BJ (cell line): ENCODE data around the gene TGOLN2. TPM values are rescaled to one million over a fixed set of nuclear protein-coding genes. Genes with fewer than 3 reads are reported as not detected.

Experiments
- CTCF ChIA-PET: fragments of 350-600 bp; formaldehyde crosslinking; extraction: SDS; loops from one replicate; lab custom pipeline; 2021; ENCODE audit warnings: antibody characterized with exemption, inconsistent platforms; lab: Yijun Ruan, JAX
- POLR2A ChIA-PET: fragments of 300-600 bp; sonication (Branson Sonifier 250); formaldehyde crosslinking; extraction: SDS; loops from one replicate; lab custom pipeline; 2021; ENCODE audit warnings: antibody characterized with exemption; lab: Charles Lee
- DNase-seq: peaks from one replicate; pipeline ENCODE4 v3.0.0-alpha.2; 2011; ENCODE audit warnings: low read depth
- H3K27me3 ChIP-seq: 2 replicates; pipeline ENCODE4 v1.6.0; 2011; ENCODE audit warnings: low read length; ENCODE audit not compliant: control insufficient read depth, insufficient read depth
- H3K36me3 ChIP-seq: 2 replicates; pipeline ENCODE4 v1.5.1; 2011; ENCODE audit warnings: low read length; ENCODE audit not compliant: control insufficient read depth, insufficient read depth
- H3K4me3 ChIP-seq: 2 replicates; pipeline ENCODE4 v1.5.1; 2011; ENCODE audit warnings: low read depth, mild to moderate bottlenecking, control low read depth, low read length
- polyA plus RNA-seq: library from polyadenylated mRNA; depleted of rRNA; stranded (reverse); fragments of >200 nt; gene quantifications from 2 replicates; pipeline ENCODE4 v1.2.3, GENCODE V29; 2011
- TF ChIP-seq, protein P1 (sequence below): IDR thresholded peaks from 2 replicates; pipeline ENCODE4 v1.5.1; 2011; ENCODE audit warnings: low read depth, mild to moderate bottlenecking, control low read depth, inconsistent platforms, low read length, moderate library complexity; ENCODE audit not compliant: insufficient read depth

TGOLN2 gene
- polyA plus RNA-seq, 1 experiment, result 132 TPM

DNA sequence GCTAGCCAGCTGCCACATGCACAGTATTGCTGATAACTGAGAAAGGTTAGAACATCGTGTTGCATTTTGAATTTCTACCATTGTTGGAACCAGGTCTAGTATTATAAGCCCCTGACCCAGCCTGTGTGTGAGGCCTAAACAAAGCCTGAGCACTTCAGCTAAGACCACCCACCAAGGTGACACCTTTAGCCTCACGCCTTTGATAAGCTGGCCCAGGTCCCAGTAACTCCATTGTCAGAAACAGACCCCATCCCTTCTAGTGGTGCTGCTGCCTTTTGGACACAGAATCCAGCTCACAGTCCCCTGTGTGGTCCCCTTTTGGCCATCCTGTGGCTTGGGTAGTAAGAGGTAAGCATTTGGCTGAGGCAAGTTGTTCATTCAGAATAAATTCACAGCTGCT lies 28.4 kb upstream of the TGOLN2 start:
- Histone ChIP-seq H3K27me3 (no peaks in the 10 kb centered on the region), H3K36me3 (peaks cover 5% of the 10 kb centered on the region), H3K4me3 (no peak overlapping the region)
- CTCF ChIA-PET, result interaction anchor here (0.9 to 3.1 kb wide), 2 partner anchors 33 to 195 kb away, joined by 3 to 11 read pairs; no protein-coding TSS in a partner anchor
- TF ChIP-seq, protein P1, sequence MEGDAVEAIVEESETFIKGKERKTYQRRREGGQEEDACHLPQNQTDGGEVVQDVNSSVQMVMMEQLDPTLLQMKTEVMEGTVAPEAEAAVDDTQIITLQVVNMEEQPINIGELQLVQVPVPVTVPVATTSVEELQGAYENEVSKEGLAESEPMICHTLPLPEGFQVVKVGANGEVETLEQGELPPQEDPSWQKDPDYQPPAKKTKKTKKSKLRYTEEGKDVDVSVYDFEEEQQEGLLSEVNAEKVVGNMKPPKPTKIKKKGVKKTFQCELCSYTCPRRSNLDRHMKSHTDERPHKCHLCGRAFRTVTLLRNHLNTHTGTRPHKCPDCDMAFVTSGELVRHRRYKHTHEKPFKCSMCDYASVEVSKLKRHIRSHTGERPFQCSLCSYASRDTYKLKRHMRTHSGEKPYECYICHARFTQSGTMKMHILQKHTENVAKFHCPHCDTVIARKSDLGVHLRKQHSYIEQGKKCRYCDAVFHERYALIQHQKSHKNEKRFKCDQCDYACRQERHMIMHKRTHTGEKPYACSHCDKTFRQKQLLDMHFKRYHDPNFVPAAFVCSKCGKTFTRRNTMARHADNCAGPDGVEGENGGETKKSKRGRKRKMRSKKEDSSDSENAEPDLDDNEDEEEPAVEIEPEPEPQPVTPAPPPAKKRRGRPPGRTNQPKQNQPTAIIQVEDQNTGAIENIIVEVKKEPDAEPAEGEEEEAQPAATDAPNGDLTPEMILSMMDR, result no peak
- no peak for DNase-seq
- POLR2A ChIA-PET, result interaction anchor here (0.6 kb wide), 1 partner anchor 16 kb away, joined by 3 read pairs; no protein-coding TSS in a partner anchor

DNA sequence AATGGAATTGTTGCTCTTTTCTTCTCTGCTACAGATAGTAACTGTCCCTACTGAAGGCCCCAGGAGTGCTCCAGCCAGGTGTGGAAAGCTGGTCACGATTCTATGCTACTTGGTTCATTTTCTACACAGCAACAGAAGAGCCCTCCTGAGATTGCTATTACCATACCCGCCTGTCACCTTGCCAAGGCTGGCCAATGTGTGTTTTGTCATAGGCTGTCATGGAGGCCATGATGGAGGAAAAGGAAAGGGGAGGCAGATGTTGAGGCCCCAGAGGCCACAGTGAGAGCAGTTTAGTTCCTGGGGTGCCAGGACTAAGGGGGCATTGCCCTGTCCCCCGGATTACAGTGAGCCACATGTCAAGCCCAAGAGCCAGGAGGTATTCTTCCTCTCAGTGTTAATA lies 27.7 kb upstream of the TGOLN2 start:
- POLR2A ChIA-PET, result interaction anchor here (0.6 kb wide), 1 partner anchor 16 kb away, joined by 3 read pairs; no protein-coding TSS in a partner anchor
- Histone ChIP-seq H3K36me3 (peaks cover 7% of the 10 kb centered on the region), H3K4me3 (peak overlapping the region; percentile 82), H3K27me3 (no peaks in the 10 kb centered on the region)
- CTCF ChIA-PET, result interaction anchor here (1.3 to 3.1 kb wide), 2 partner anchors 33 to 196 kb away, joined by 3 to 11 read pairs; no protein-coding TSS in a partner anchor
- no peak for DNase-seq
- TF ChIP-seq, protein P1, result no peak

DNA sequence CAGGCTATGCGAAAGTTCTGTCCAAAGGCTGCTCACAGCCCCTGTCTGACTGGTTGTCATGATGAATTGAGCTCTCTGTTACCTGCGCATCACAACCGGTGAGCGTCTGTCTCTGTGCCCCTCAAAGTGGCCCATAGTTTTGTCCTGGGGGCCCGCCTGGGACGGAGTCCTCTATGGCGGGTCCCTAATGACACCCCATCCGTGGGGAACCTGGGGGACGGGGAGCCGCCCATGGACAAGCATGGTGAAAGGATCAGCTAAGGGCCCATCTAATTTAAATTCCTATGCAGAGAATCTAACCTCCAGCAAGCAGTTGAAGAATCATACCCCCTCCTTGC lies 27.3 kb upstream of the TGOLN2 start:
- TF ChIP-seq, protein P1, result no peak
- DNase-seq, result no peak
- POLR2A ChIA-PET, result no interaction called here
- Histone ChIP-seq H3K4me3 (peak overlapping the region; percentile 82), H3K27me3 (no peaks in the 10 kb centered on the region), H3K36me3 (peaks cover 10% of the 10 kb centered on the region)
- CTCF ChIA-PET, result interaction anchor here (1.2 to 3.1 kb wide), 3 partner anchors 11 to 196 kb away, joined by 3 to 11 read pairs (median 4); no protein-coding TSS in a partner anchor

DNA sequence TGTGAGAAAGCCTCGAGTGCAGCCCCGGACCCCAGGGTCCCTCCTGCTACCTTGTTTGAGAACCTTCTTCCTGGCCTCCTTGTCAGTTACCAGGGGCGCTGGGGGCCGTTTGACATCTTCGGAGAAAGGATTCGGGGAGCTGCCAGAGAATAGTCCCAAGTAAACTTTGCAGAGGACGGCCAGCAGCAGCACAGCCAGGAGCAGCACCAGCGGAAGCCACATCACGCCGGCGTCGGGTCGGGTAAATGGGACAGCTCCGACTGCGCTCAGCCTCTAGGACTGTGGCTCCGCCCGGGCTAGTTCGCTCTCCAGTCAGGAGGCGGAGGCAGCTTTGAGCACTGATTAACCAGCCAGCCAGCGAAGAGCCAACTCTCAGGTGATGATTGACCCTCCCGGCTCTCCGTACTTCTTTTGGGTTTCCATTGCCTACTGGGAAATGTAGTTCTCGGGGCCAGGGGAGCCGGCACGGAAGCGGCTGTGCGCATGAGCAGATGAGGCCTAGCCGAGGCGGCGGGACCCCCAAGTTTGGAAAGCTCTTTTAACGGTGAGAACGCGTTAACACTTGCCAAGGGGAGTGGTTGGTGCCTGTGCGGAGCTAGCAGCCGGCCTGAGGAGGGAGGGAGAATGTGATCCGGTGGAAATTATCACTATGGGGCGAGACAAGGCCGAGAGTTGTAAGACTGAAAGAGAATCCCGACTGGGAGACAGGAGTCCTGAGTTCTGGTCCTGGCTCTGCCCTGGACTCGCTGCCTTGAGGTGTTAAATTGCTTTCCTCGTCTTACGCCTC lies 26.7 kb upstream of the TGOLN2 start, which contains the start of the genes ELMOD3 and RETSAT:
ELMOD3 (plus strand) TSS at position 484 of the 787 bp plus-strand sequence. CDS start 2,430 bp downstream, outside the sequence.
RETSAT (minus strand) TSS at position 243 of the 787 bp plus-strand sequence; CDS start at position 222, 21 bp downstream.
- Histone ChIP-seq H3K36me3 (peaks cover 14% of the 10 kb centered on the region), H3K27me3 (no peaks in the 10 kb centered on the region), H3K4me3 (peak within 1 kb of the TSS; percentile 82)
- ChIA-PET POLR2A (interaction anchor here (0.7 kb wide), 1 partner anchor 9 kb away, joined by 3 read pairs; no protein-coding TSS in a partner anchor), CTCF (interaction anchor here (1.2 to 3.1 kb wide), 3 partner anchors 11 to 197 kb away, joined by 3 to 11 read pairs (median 4); no protein-coding TSS in a partner anchor)
- TF ChIP-seq, protein P1, result no peak
- DNase-seq, result peak; percentile 92

DNA sequence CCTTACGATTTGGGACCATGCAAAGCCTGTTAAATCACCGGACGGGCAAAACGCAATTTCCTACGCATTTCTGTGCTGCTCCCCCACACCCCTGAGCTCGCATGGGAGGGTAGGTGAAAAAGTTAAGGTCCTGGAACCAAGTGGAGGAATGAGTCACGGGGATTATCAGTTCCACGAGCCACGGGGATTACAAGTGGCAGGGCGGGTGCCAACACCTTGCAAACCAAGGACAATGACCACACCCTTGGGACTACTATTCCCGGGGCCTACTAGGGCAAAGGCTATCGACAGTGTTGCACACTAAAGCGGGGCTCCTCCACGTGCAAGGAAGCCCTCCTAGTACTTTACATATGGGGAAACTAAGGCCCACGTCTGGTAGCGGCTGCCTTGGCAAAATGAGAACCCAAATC lies 26.1 kb upstream of the TGOLN2 start:
- H3K36me3 ChIP-seq, result peaks cover 19% of the 10 kb centered on the region
- peak overlapping the region; percentile 82 for H3K4me3 ChIP-seq
- ChIA-PET CTCF (interaction anchor here (1.2 kb wide), 1 partner anchor 12 kb away, joined by 4 read pairs; no protein-coding TSS in a partner anchor), POLR2A (interaction anchor here (0.7 kb wide), 1 partner anchor 8 kb away, joined by 3 read pairs; no protein-coding TSS in a partner anchor)
- TF ChIP-seq, protein P1, result no peak
- H3K27me3 ChIP-seq, result no peaks in the 10 kb centered on the region
- DNase-seq, result no peak
